Measurements from ENCODE around the gene CIB4.

- TF ChIP-seq CTCF (conservative IDR thresholded peaks at IDR 0.05; ENCODE audit: low read depth, low read length) (no peak), EZH2 (IDR thresholded peaks at IDR 0.05; ENCODE audit: borderline replicate concordance, low read depth, low read length, poor library complexity, severe bottlenecking) (no peak)
Measured at GRCh38 chr2:26580151-26580550, 61.0 kb downstream of the CIB4 start.
